Measurements from ENCODE around the gene SLC66A2.
"Not testable (repeated sequence)": the region's sequence is repeated elsewhere in the genome, so short reads cannot be mapped to it uniquely, and the experiment has no call there.

SLC66A2 gene

DNA sequence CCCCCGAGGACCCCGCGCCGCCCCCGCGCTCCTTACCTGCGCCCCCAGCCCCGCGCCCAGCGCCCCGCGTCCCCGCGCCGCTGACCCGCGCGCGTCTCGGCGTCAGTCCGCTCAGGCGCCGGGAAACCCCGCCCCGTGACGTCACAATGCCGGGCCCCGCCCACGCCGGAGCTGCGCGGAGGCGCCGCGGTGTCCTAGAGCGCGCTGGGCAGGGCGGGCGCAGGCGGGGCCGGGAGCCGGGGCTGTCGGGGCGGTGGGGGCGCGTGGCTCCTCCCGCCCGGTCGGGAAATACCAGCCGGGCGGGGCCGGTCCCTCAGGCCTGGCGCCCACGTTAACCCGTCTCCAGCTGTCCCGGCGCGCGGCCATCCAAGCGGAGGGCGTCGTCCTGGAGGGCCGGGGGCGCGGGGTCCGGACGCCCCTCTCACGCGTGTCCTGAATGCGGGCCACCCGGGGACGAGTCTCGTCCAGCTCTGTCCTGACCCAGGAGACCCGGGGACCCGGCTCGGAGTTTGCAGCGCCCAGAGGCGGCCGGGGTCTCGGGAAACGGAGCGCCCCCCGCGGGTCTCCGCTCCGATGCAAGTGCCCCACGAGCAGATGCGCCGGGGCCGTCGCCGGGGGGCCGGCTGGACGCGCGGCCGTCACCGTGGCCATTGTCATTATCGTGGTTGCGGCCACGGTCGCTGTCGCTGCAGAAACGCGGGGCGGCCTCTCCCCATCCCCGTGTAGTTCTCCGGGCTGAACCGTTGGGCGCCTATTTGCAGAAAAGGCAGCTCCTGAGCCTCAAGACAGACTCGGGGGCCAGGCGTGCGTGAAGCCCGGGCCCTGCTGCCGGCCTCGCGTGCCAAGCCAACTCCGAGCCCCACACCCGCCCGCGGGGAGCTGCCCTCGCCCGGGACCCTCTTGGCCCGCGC, at the start of gene SLC66A2:
Gene SLC66A2 (minus strand): TSS at position 109 of the 911 bp plus-strand sequence. CDS start 727 bp downstream, outside the sequence.
- DNase-seq, result peak; percentile 73

DNA sequence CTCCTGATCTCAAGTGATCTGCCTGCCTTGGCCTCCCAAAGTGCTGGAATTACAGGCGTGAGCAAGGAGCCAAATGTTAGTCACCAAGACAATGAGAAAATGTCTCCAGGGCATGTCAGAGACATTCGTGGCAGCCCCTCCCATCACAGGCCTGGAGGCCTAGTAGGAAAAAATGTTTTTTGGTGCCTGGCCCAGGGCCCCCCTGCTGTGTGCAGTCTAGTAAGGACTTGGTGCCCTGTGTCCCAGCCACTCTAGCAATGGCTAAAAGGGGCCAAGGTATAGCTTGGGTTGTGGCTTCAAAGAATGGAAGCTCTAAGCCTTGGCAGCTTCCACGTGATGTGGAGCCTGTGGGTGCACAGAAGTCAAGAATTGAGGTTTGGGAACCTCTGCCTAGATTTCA, 49.4 kb upstream of the SLC66A2 start:
- no peak for DNase-seq

DNA sequence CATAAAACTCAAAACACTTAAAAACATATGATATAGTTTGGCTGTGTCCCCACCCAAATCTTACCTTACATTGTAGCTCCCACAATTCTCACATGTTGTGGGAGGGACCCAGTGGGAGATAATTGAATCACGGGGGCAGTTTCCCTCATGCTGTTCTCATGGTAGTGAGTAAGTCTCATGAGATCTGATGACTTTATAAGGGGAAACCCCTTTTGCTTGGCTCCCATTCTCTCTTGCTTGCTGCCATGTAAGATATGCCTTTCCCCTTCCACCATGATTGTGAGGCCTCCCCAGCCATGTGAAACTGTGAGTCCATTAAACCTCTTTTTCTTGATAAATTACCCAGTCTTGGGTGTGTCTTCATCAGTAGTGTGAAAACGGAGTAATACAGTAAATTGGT, 48.2 kb upstream of the SLC66A2 start:
- not testable (repeated sequence) for DNase-seq

- no peak for DNase-seq
Observed at GRCh38 chr18:79991494-79991893, 40.0 kb upstream of the SLC66A2 start.

GRCh38 chr18:79989195-79989497, 37.7 kb upstream of the SLC66A2 start:
- DNase-seq, result no peak

GRCh38 chr18:79988451-79989194, 37.2 kb upstream of the SLC66A2 start, which contains the start of gene TXNL4A:
Gene TXNL4A, minus strand, starts transcription at chr18:79988563. Its CDS starts 171 bp downstream, at chr18:79988392.
- peak; percentile 67 for DNase-seq

DNA sequence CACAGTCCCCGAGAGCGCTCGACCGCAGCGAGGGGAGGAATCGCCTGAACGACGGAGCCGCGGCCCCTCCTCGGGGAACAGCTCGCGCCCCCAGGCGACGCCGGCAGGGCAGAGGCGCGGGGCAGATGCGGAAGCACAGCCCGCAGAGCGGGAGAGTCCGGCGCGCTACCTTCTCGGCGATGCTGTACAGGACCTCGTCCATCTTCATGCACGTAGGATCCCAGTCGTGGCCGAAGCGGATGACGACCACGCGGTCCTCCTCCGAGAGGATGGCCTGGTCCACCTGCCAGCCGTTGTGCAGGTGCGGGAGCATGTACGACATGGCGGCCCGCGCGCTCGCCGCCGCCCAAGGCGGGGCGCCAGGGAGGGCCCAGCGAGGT, 36.6 kb upstream of the SLC66A2 start:
- DNase-seq, result peak; percentile 54

DNA sequence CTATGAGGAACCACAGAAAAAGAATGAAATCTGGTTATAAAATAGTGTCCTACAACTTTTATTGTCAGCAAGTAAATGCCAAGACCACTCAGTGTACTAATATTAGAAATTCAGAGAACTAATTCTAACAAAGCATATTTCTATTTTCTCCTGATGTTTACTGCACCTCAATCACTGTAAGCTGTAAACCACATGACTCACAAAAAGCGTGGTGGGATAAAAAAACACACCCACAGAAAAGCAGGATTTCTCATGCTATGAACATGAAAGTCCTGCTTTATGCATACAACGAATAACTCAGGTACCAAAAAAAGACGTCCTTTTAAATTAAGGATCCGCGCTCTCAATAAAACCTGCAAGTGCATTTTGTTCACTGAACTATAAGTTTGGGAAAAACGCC, 36.1 kb upstream of the SLC66A2 start:
- no peak for DNase-seq

- DNase-seq, result no peak
Observed at GRCh38 chr18:79986726-79987125, 35.3 kb upstream of the SLC66A2 start.

DNA sequence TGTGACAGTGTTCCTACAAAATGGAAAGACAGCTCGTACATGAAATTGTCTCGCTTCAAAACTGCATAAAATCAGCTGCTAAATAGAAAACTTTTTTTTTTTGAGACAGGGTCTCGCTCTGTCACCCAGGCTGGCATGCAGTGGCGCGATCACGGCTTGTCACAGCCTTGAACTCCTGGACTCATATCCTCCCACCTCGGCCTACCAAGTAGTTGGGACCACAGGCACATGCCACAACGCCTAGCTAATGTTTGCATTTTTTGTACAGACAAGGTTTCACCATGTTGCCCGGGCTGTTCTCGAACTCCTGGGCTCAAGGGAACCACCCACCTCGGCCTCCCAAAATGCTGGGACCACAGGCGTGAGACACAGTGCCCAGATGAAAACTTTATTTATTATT, 33.7 kb upstream of the SLC66A2 start:
- no peak for DNase-seq

DNA sequence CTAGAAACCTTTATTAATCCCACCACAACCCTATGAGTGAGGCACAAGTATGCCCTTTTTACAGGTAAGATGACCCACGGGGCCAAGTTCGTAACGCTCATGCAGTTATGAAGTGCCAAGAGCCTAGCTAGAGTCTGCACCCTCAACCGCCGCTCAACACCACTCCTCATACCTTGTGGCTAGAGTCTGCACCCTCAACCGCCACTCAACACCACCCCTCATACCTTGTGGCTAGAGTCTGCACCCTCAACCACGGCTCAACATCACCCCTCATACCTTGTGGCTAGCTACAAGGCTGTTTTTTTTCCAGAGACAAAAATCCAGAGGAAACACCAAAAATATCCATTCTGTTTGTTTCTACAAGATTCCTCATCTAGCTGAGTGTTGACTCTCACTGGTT, 32.3 kb upstream of the SLC66A2 start:
- no peak for DNase-seq

DNA sequence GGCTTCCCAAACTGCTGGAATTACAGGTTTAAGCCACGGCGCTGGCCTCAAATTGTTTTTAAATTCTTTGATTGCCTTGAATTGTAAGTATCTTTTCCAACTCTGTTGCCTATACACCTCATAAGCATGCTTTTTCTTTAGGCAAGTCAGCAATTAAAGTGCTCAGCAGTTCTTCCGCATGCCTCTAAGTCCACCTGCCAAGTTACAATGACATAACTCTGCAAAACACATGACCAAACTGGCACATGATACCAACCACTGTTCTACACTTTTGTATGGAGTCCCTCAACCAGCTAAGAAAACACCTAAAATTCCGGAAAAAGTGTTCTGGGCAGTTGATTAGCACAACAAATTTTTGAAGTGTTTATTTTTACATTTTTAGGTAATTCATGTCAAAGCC, 31.8 kb upstream of the SLC66A2 start:
- DNase-seq, result no peak

- DNase-seq, result no peak
Observed at GRCh38 chr18:79982736-79983135, 31.3 kb upstream of the SLC66A2 start.

DNA sequence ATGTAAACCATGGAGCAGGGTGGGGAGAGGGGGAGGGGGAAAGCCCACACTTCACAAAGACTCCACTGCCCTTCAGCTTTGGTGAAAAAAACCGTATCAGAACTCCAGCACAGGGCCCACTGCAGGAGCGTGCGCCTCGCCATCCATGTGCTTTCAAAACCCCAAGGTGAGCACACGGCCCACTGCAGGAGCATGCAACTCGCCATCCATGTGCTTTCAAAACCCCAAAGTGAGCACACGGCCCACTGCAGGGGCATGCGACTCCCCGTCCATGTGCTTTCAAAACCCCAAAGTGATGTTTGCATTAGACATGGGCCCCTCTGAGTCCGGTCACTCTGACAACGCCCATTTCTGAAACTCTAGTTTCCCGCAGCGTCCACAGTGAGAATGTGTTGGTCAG, 29.1 kb upstream of the SLC66A2 start:
- DNase-seq, result no peak

GRCh38 chr18:79979843-79980242, 28.4 kb upstream of the SLC66A2 start:
- DNase-seq, result no peak

GRCh38 chr18:79975985-79976680, 24.7 kb upstream of the SLC66A2 start:
- DNase-seq, result no peak

- DNase-seq, result no peak
Observed at GRCh38 chr18:79975043-79975442, 23.6 kb upstream of the SLC66A2 start.

DNA sequence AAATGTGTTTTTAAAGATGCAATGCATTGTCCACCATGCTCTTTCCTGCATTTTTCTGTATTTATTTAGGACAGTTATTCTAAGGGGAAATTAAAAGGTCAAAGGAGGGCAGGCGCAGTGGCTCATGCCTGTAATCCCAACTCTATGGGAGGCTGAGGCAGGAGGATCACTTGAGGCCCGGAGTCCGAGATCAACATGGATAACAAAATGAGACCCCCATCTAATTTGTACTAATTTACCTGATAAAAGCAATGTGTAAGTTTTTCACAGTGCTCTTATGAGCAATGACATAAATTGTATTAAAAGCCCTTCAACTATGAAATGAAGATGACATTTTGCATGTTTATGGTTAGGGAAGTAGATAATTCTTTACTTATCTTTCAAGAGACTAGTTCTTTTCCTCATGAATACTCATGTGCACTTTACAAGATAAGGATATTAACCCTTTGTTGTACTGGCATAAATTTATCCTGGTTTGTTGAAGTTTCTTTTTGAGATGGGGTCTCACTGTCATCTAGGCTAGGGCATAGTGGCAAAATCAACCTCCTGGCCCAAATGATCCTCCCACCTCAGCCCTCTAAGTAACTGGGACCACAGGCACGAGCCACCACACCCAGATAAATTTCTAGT, 22.7 kb upstream of the SLC66A2 start:
- DNase-seq, result no peak

- DNase-seq, result no peak
Observed at GRCh38 chr18:79973517-79973916, 22.1 kb upstream of the SLC66A2 start.

DNA sequence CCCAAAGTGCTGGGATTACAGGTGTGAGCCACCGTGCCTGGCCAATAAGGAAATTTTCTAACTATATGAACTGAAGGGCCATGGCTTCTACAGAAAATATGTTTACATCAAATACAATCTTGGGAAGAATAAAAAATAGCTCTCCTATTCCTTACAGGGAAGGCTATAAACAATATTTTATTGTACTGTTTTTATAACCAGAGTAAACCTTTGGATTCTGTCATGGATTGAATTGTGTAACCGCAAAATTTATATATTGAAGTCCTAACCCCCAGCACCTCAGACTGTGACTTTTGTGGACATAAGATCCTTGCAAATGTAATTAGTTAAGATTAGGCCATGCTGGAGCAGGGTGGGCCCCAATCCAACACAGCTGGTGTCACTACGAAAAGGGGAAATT, 21.3 kb upstream of the SLC66A2 start:
- DNase-seq, result no peak

GRCh38 chr18:79971986-79972385, 20.5 kb upstream of the SLC66A2 start:
- DNase-seq, result no peak

GRCh38 chr18:79971211-79971952, 19.9 kb upstream of the SLC66A2 start:
- no peak for DNase-seq

All from KG1 (cell line).